Stimulated activated CD8-positive, alpha-beta memory T cell treated with anti-CD3 and anti-CD28 coated beads, Interleukin-7, amount 100 ng/mL, for 24 hours (primary cell): Measurements from ENCODE around the gene CST1.

Experiments
- DNase-seq: peaks from one replicate; pipeline ENCODE4 v3.0.0-alpha.2; 2020; ENCODE audit warnings: low read depth

CST1 gene

DNA sequence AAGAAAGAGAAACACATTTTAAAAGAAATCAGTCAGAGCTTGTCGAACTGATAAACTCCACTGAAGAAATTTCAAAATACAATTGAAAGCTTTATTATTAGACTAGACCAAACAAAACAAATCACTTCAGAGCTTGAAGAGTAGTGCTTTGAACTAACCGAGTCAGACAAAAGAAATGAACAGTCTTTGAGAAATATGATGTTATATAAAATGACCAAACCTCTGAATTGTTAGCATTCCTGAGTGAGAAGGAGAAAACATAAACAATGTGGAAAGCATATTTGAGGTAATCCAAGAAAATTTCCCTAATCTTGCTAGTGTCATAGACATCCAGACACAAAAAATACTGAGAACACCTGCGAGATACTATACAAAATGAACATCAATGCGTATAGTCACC, 48.7 kb downstream of the CST1 start:
- DNase-seq: no peak

GRCh38 chr20:23700931-23701330, 49.8 kb downstream of the CST1 start:
- no peak for DNase-seq

DNA sequence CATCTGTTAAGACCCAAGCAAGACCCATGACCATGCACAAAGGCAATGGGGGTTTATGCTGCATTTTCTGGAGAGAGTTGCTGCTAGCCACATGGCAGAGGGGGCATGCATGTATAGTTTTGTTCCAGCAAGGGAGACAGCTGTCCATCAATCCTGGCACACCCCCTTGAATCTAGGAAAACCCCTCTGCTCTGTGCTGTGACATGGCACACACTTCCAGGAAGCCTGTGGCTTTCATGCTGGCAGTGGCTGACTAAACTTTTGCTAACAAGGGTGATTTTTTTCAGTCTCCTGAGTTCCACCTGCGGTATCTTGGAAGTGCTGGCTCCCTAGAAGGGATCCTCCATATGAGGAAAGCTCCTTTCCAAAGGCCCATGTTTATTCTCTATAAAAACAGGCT, 52.8 kb downstream of the CST1 start:
- DNase-seq: no peak
